ENCODE data around the gene RASEF. TPM values are rescaled to one million over a fixed set of nuclear protein-coding genes. Genes with fewer than 3 reads are reported as not detected.

Gene RASEF
- total RNA-seq, 4 donors from 2014 or later = 43.9 to 65.5 (median 63.1) TPM

DNA sequence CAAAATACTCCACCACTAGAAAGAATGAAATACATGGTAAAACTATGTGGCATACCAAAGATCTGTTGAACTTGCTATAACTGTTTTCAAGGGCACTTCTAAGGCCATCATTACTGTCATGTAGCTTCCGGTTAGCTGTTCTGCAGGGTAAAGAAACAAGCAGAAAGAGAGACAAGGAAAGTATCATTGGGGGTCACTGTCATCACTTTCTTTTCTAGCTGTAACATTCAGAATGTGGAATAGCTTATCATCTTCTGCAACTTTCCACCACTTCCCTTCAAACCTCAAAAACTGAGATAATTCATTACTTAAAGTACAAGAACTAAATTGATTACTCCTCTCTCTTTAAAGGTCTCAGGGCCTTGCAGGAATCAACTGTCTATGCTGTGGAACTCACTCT is 57.6 kb downstream of the RASEF start:
- intact Hi-C loops (cut with DNase I) = no loop called here
- H3K4me3 ChIP-seq (replicated peaks in 1 of 3) = no peak overlapping the region
- no peak for DNase-seq
- no peaks in the 10 kb centered on the region for H3K9me3 ChIP-seq
- H3K4me1 ChIP-seq = no peaks in the 10 kb centered on the region
- TF ChIP-seq, protein P1, sequence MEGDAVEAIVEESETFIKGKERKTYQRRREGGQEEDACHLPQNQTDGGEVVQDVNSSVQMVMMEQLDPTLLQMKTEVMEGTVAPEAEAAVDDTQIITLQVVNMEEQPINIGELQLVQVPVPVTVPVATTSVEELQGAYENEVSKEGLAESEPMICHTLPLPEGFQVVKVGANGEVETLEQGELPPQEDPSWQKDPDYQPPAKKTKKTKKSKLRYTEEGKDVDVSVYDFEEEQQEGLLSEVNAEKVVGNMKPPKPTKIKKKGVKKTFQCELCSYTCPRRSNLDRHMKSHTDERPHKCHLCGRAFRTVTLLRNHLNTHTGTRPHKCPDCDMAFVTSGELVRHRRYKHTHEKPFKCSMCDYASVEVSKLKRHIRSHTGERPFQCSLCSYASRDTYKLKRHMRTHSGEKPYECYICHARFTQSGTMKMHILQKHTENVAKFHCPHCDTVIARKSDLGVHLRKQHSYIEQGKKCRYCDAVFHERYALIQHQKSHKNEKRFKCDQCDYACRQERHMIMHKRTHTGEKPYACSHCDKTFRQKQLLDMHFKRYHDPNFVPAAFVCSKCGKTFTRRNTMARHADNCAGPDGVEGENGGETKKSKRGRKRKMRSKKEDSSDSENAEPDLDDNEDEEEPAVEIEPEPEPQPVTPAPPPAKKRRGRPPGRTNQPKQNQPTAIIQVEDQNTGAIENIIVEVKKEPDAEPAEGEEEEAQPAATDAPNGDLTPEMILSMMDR (IDR thresholded peaks at IDR 0.05) = no peak
- no peak for TF ChIP-seq POLR2A (IDR thresholded peaks at IDR 0.05)
- WGBS, 2 donors = 91 to 100% methylated on average over 1 of the region's 1 CpG
- no peak overlapping the region for H3K27ac ChIP-seq
- no peaks in the 10 kb centered on the region for H3K27me3 ChIP-seq
- peaks cover under 1 to 1% of the 10 kb centered on the region in 2 donors for H3K36me3 ChIP-seq

DNA sequence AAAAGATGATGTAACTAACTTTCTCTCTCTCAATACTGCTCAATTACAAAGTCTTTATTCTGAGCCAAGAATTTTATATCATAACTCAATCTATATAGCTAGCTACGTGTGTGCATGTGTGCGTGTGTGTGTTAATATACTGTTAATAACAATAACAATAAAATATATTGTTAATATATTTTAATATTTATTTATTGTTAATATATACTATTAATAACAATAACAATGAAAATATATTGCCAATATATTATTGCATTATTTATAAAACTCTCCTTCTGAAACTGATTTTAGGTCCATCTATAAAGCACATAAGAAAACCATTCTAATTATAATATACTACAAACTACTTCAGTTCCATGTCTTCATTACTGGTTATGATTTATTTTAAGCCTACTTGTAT is 60.6 kb downstream of the RASEF start:
- H3K9me3 ChIP-seq = no peaks in the 10 kb centered on the region
- intact Hi-C loops (cut with DNase I) = no loop called here
- H3K4me3 ChIP-seq (replicated peaks in 1 of 3) = no peak overlapping the region
- 98% methylated on average over 2 of the region's 2 CpGs for WGBS, 2 donors
- H3K27me3 ChIP-seq = no peaks in the 10 kb centered on the region
- DNase-seq = no peak
- TF ChIP-seq POLR2A (IDR thresholded peaks at IDR 0.05) = no peak
- TF ChIP-seq, protein P1 (IDR thresholded peaks at IDR 0.05) = no peak
- H3K36me3 ChIP-seq = peaks cover 3 to 5% of the 10 kb centered on the region in 2 donors
- no peak overlapping the region for H3K27ac ChIP-seq
- H3K4me1 ChIP-seq = no peaks in the 10 kb centered on the region

DNA sequence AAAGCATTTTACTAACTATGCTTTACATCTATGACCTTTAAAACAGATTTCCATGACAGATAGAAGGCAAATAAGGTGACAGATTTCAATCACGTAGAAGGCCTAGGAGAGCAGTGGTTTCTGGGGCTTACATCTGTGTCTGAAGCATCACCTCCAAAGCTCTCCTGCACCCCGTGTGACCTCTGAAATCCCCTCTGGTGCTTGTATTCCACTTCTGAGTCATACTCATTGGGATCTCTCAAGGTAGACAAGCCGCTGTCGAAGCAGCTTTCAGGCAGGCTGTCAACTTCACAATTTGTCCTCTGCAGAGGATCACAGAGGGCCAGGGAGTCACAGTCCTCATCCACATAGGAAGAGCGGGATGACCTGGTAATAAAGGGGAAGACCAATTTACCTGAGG is 62.2 kb downstream of the RASEF start:
- H3K4me3 ChIP-seq (replicated peaks in 1 of 3) = no peak overlapping the region
- H3K9me3 ChIP-seq = no peaks in the 10 kb centered on the region
- H3K27me3 ChIP-seq = no peaks in the 10 kb centered on the region
- 89 to 94% methylated on average over 5 of the region's 5 CpGs for WGBS, 2 donors
- intact Hi-C loops (cut with DNase I) = no loop called here
- peaks cover 3 to 5% of the 10 kb centered on the region in 2 donors for H3K36me3 ChIP-seq
- H3K27ac ChIP-seq = no peak overlapping the region
- no peaks in the 10 kb centered on the region for H3K4me1 ChIP-seq
- DNase-seq = no peak
- TF ChIP-seq POLR2A (IDR thresholded peaks at IDR 0.05) = no peak
- TF ChIP-seq, protein P1 (IDR thresholded peaks at IDR 0.05) = no peak

DNA sequence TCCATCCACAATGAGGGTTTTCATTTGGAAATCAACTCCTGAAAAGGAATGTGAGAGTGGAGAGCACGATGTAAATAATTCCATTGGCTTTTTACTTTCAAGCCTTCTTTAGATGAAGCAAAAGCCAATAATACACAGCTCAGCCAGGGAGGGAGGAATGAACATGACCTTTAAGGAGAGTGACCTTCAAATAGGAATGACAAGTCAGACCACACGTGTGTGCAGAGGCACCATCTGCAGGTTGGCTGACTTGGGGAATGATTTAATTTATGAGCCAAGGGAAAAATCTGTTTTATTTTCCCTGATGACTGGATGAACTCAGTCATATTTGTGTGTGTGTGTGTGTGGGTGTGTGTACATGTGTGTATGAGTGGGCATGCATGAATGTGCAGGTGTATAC is 64.5 kb downstream of the RASEF start:
- H3K36me3 ChIP-seq = peaks cover 3 to 5% of the 10 kb centered on the region in 2 donors
- no peaks in the 10 kb centered on the region for H3K27me3 ChIP-seq
- TF ChIP-seq, protein P1 (IDR thresholded peaks at IDR 0.05) = no peak
- TF ChIP-seq POLR2A (IDR thresholded peaks at IDR 0.05) = no peak
- H3K9me3 ChIP-seq = no peaks in the 10 kb centered on the region
- H3K4me3 ChIP-seq (replicated peaks in 1 of 3) = no peak overlapping the region
- no peak overlapping the region for H3K27ac ChIP-seq
- no peaks in the 10 kb centered on the region for H3K4me1 ChIP-seq
- 51 to 57% methylated on average over 2 of the region's 2 CpGs for WGBS, 2 donors
- no peak for DNase-seq
- intact Hi-C loops (cut with DNase I) = no loop called here

DNA sequence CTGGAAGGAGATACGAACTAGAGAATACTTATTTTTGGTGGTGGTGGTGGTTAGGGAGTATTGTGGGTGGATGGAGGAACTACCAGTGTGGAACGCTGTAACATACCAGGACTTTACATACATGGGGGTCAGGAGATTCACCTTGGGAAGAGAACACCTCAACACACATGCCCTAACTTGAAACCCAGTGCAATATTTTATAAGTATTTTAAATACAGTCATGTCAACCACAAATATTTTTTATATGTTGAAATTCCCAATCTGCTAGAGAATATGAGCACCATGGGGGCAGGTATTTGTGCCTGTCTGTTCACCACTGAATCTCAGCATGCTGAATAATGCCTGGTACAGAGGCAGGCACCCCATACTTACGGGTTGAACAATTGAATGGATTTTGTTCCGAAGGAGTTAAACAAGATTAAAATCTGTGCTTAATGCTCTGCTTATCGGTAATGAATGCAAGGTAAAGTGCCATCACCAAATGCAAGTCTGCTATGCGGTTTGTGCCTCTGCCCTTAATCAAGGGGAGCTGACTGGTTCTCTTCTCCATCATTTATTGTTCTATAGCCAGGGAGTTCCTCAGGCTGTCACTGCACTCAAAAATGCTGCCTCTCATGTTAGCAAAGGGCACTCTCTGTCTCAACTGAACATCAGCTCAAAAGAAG is 65.3 kb downstream of the RASEF start:
- no peak overlapping the region for H3K4me3 ChIP-seq (replicated peaks in 1 of 3)
- intact Hi-C loops (cut with DNase I) = no loop called here
- no peak for DNase-seq
- no peaks in the 10 kb centered on the region for H3K27me3 ChIP-seq
- H3K27ac ChIP-seq = no peak overlapping the region
- peaks cover 3 to 5% of the 10 kb centered on the region in 2 donors for H3K36me3 ChIP-seq
- 94 to 98% methylated on average over 6 of the region's 6 CpGs for WGBS, 2 donors
- no peak for TF ChIP-seq POLR2A (IDR thresholded peaks at IDR 0.05)
- TF ChIP-seq, protein P1 (IDR thresholded peaks at IDR 0.05) = no peak
- no peaks in the 10 kb centered on the region for H3K9me3 ChIP-seq
- no peaks in the 10 kb centered on the region for H3K4me1 ChIP-seq

All from thyroid gland (tissue), 4 donors.